H9 (cell line): ENCODE data around the gene CLIP1. TPM values are rescaled to one million over a fixed set of nuclear protein-coding genes. Genes with fewer than 3 reads are reported as not detected.
"Not testable (repeated sequence)": the region's sequence is repeated elsewhere in the genome, so short reads cannot be mapped to it uniquely, and the experiment has no call there.

Experiments used
- DNase-seq: peaks from one replicate; pipeline ENCODE4 v3.0.0-alpha.2; 2017
- H2AFZ ChIP-seq: one replicate; pipeline ENCODE4 v1.6.1; 2013; ENCODE audit warnings: mild to moderate bottlenecking, low read length, control low read depth, moderate library complexity
- H2AK5ac ChIP-seq: 2 replicates; pipeline ENCODE4 v1.6.1; 2013; ENCODE audit warnings: low read length, control low read depth, mixed read lengths; ENCODE audit not compliant: insufficient read length
- H2BK120ac ChIP-seq: one replicate; pipeline ENCODE4 v1.6.1; 2013; ENCODE audit warnings: low read depth, mild to moderate bottlenecking, low read length, control low read depth, inconsistent platforms; ENCODE audit not compliant: poor library complexity, severe bottlenecking
- H2BK12ac ChIP-seq: 2 replicates; pipeline ENCODE4 v1.6.1; 2013; ENCODE audit warnings: low read length, control low read depth, mixed read lengths, low read depth; ENCODE audit not compliant: insufficient read length
- H2BK15ac ChIP-seq: 2 replicates; pipeline ENCODE4 v1.6.1; 2013; ENCODE audit warnings: low read depth, low read length, control low read depth
- H2BK20ac ChIP-seq: one replicate; pipeline ENCODE4 v1.6.1; 2013; ENCODE audit warnings: low read depth, mild to moderate bottlenecking, low read length, control low read depth, inconsistent platforms; ENCODE audit not compliant: poor library complexity, severe bottlenecking
- H2BK5ac ChIP-seq: 2 replicates; pipeline ENCODE4 v1.6.1; 2013; ENCODE audit warnings: low read length, control low read depth, mixed read lengths; ENCODE audit not compliant: insufficient read length
- H3K14ac ChIP-seq: 2 replicates; pipeline ENCODE4 v1.6.1; 2013; ENCODE audit warnings: low read length, control low read depth; ENCODE audit not compliant: insufficient read depth
- H3K18ac ChIP-seq: 2 replicates; pipeline ENCODE4 v1.6.1; 2013; ENCODE audit warnings: low read depth, mild to moderate bottlenecking, mixed read lengths, low read length, control low read depth; ENCODE audit not compliant: insufficient read length
- H3K23ac ChIP-seq: 2 replicates; pipeline ENCODE4 v1.6.1; 2013; ENCODE audit warnings: low read length, control low read depth, mixed read lengths, low read depth; ENCODE audit not compliant: insufficient read length
- H3K23me2 ChIP-seq: 2 replicates; pipeline ENCODE4 v1.6.1; 2013; ENCODE audit warnings: low read depth, mild to moderate bottlenecking, mixed read lengths, low read length, control low read depth; ENCODE audit not compliant: insufficient read length, poor library complexity, severe bottlenecking
- H3K27ac ChIP-seq: 2 replicates; pipeline ENCODE4 v1.5.1; 2013; ENCODE audit warnings: low read length, control low read depth, mixed read lengths, low read depth; ENCODE audit not compliant: insufficient read length
- H3K27me3 ChIP-seq: 2 replicates; pipeline ENCODE4 v1.6.1; 2013; ENCODE audit warnings: low read length, control low read depth, inconsistent platforms; ENCODE audit not compliant: insufficient read depth
- H3K4ac ChIP-seq: 2 replicates; pipeline ENCODE4 v1.6.1; 2013; ENCODE audit warnings: low read depth, mild to moderate bottlenecking, control low read depth, inconsistent platforms, low read length, moderate library complexity
- H3K4me1 ChIP-seq: 2 replicates; pipeline ENCODE4 v1.6.1; 2013; ENCODE audit warnings: low read length, control low read depth, inconsistent platforms; ENCODE audit not compliant: insufficient read depth
- H3K4me2 ChIP-seq: 2 replicates; pipeline ENCODE4 v1.6.1; 2013; ENCODE audit warnings: low read length, control low read depth, mixed read lengths; ENCODE audit not compliant: insufficient read length, insufficient read depth
- H3K56ac ChIP-seq: 2 replicates; pipeline ENCODE4 v1.6.1; 2013; ENCODE audit warnings: low read depth, mild to moderate bottlenecking, mixed read lengths, low read length, control low read depth; ENCODE audit not compliant: insufficient read length
- H3K79me1 ChIP-seq: 2 replicates; pipeline ENCODE4 v1.6.1; 2013; ENCODE audit warnings: low read depth, mild to moderate bottlenecking, moderate library complexity, low read length, control low read depth, inconsistent platforms; ENCODE audit not compliant: insufficient read depth, poor library complexity, severe bottlenecking
- H3K79me2 ChIP-seq: 2 replicates; pipeline ENCODE4 v1.6.1; 2013; ENCODE audit warnings: low read length, control low read depth, inconsistent platforms; ENCODE audit not compliant: insufficient read depth
- H3K9ac ChIP-seq: 2 replicates; pipeline ENCODE4 v1.6.1; 2013; ENCODE audit warnings: low read length, control low read depth, mixed read lengths; ENCODE audit not compliant: insufficient read length; ENCODE audit errors: extremely low read depth
- H3K9me3 ChIP-seq: one replicate; pipeline ENCODE4 v1.6.1; 2013; ENCODE audit warnings: low read depth, low read length, inconsistent platforms; ENCODE audit not compliant: control insufficient read depth
- H3T11ph ChIP-seq: one replicate; pipeline ENCODE4 v1.6.1; 2013; ENCODE audit warnings: mild to moderate bottlenecking, low read length, control low read depth, inconsistent platforms
- H4K20me1 ChIP-seq: one replicate; pipeline ENCODE4 v1.6.1; 2013; ENCODE audit not compliant: control insufficient read depth, insufficient read length, insufficient read depth
- H4K5ac ChIP-seq: 2 replicates; pipeline ENCODE4 v1.6.1; 2013; ENCODE audit warnings: low read depth, mild to moderate bottlenecking, mixed read lengths, low read length, control low read depth; ENCODE audit not compliant: insufficient read length
- H4K8ac ChIP-seq: replicated peaks from 2 replicates; pipeline ENCODE4 v1.6.1; 2013; ENCODE audit warnings: low read length, control low read depth, mixed read lengths, low read depth; ENCODE audit not compliant: insufficient read length
- H4K91ac ChIP-seq: 2 replicates; pipeline ENCODE4 v1.6.1; 2013; ENCODE audit warnings: low read depth, mild to moderate bottlenecking, moderate library complexity, mixed read lengths, low read length, control low read depth; ENCODE audit not compliant: insufficient read length
- H3K27ac Mint-ChIP-seq, 3 experiments: 2 replicates in 2 of 3; 3 replicates in 1 of 3; pipeline ENCODE4 v1.8.0; 2020 to 2021; ENCODE audit warnings: mixed read lengths in 3 of 3, mild to moderate bottlenecking in 1 of 3, moderate library complexity in 1 of 3
- H3K27me3 Mint-ChIP-seq: 2 replicates; pipeline ENCODE4 v1.8.0; 2021; ENCODE audit warnings: low read depth, mild to moderate bottlenecking, moderate library complexity, mixed read lengths
- H3K36me3 Mint-ChIP-seq, 3 experiments: 2 replicates in 2 of 3; 3 replicates in 1 of 3; pipeline ENCODE4 v1.8.0; 2020 to 2021; ENCODE audit warnings: low read depth in 3 of 3, mixed read lengths in 3 of 3; ENCODE audit not compliant: insufficient read depth in 1 of 3
- H3K4me1 Mint-ChIP-seq, 2 experiments: 2 replicates each; pipeline ENCODE4 v1.8.0; 2020; ENCODE audit warnings: mixed read lengths in 2 of 2
- H3K4me3 Mint-ChIP-seq, 2 experiments: 2 replicates in 1 of 2; 3 replicates in 1 of 2; pipeline ENCODE4 v1.8.0; 2020 to 2021; ENCODE audit warnings: mild to moderate bottlenecking in 2 of 2, mixed read lengths in 2 of 2, moderate library complexity in 1 of 2
- H3K9me3 Mint-ChIP-seq, 2 experiments: 2 replicates in 1 of 2; 3 replicates in 1 of 2; pipeline ENCODE4 v1.8.0; 2020; ENCODE audit warnings: mild to moderate bottlenecking in 2 of 2, mixed read lengths in 2 of 2, moderate library complexity in 1 of 2
- WGBS: extraction: QIAGEN DNeasy Blood & Tissue Kit; methylation state at CpG from one replicate; pipeline ENCODE4 v1.1.7; 2013; ENCODE audit warnings: missing lambda C conversion rate, low lambda C conversion rate, mixed read lengths; ENCODE audit not compliant: insufficient read length; ENCODE audit errors: extremely low coverage; 5-methylcytosine and 5-hydroxymethylcytosine counted together
- total RNA-seq: library from RNA; stranded (reverse); gene quantifications from 2 replicates; pipeline ENCODE4 v1.2.1, GENCODE V29; 2021
- TF ChIP-seq, protein P1 (sequence below): fragments of 200-600 bp; sonication (generic); conservative IDR thresholded peaks from 3 replicates; pipeline ENCODE4 v1.8.0; 2021; ENCODE audit warnings: antibody characterized with exemption, mild to moderate bottlenecking

The CLIP1 gene
- total RNA-seq, 1 experiment from 2014 or later = 23.6 TPM

DNA sequence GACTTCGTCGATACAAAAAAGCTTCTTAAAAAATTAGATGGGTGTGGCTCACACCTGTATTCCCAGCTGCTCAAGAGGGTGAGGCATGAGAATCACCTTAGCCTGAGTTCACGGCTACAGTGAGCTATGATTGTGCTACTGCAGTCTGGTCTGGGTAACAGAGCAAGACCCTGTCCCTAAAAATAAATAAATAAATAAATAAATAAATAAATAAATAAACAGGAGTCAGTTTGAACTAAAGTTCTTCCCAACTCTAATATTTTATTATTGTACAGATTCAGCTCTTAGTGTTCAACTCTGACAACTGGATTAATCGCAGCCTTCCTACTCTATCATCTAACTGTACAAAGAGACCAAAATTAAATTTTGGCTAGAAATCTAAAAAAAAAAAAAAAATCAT, 12.7 kb upstream of the CLIP1 start:
- no peak overlapping the region for H3K23ac ChIP-seq
- no peak overlapping the region for H2AFZ ChIP-seq
- no peak overlapping the region for H3K27ac Mint-ChIP-seq
- H3K9ac ChIP-seq = no peak overlapping the region
- no peak overlapping the region for H2BK15ac ChIP-seq
- no peaks in the 10 kb centered on the region for H3K4me1 Mint-ChIP-seq
- no peak for DNase-seq
- H4K20me1 ChIP-seq = no peaks in the 10 kb centered on the region
- TF ChIP-seq, protein P1, sequence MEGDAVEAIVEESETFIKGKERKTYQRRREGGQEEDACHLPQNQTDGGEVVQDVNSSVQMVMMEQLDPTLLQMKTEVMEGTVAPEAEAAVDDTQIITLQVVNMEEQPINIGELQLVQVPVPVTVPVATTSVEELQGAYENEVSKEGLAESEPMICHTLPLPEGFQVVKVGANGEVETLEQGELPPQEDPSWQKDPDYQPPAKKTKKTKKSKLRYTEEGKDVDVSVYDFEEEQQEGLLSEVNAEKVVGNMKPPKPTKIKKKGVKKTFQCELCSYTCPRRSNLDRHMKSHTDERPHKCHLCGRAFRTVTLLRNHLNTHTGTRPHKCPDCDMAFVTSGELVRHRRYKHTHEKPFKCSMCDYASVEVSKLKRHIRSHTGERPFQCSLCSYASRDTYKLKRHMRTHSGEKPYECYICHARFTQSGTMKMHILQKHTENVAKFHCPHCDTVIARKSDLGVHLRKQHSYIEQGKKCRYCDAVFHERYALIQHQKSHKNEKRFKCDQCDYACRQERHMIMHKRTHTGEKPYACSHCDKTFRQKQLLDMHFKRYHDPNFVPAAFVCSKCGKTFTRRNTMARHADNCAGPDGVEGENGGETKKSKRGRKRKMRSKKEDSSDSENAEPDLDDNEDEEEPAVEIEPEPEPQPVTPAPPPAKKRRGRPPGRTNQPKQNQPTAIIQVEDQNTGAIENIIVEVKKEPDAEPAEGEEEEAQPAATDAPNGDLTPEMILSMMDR = no peak
- no peak overlapping the region for H3T11ph ChIP-seq
- H3K4ac ChIP-seq = no peak overlapping the region
- no peaks in the 10 kb centered on the region; the same call in 1 of the 2 replicates for H3K4me1 ChIP-seq
- WGBS = no CpG with 5 or more reads among the region's 4 CpGs
- no peak overlapping the region for H2BK12ac ChIP-seq
- H3K79me1 ChIP-seq = no peaks in the 10 kb centered on the region
- H3K36me3 Mint-ChIP-seq = no peaks in the 10 kb centered on the region
- no peaks in the 10 kb centered on the region for H3K27me3 Mint-ChIP-seq
- H2BK20ac ChIP-seq = no peak overlapping the region
- no peak overlapping the region for H3K4me2 ChIP-seq
- no peak overlapping the region for H2BK120ac ChIP-seq
- no peak overlapping the region for H4K8ac ChIP-seq
- H3K9me3 ChIP-seq = no peaks in the 10 kb centered on the region
- H3K18ac ChIP-seq = no peak overlapping the region
- H3K4me3 Mint-ChIP-seq = no peak overlapping the region
- H2BK5ac ChIP-seq = no peak overlapping the region
- no peak overlapping the region for H3K27ac ChIP-seq
- H3K79me2 ChIP-seq = no peaks in the 10 kb centered on the region
- no peaks in the 10 kb centered on the region for H3K23me2 ChIP-seq
- no peak overlapping the region for H4K91ac ChIP-seq
- H4K5ac ChIP-seq = no peak overlapping the region
- H3K56ac ChIP-seq = no peak overlapping the region
- no peak overlapping the region for H3K14ac ChIP-seq
- H3K27me3 ChIP-seq = no peaks in the 10 kb centered on the region
- no peaks in the 10 kb centered on the region for H3K9me3 Mint-ChIP-seq
- H2AK5ac ChIP-seq = no peak overlapping the region

DNA sequence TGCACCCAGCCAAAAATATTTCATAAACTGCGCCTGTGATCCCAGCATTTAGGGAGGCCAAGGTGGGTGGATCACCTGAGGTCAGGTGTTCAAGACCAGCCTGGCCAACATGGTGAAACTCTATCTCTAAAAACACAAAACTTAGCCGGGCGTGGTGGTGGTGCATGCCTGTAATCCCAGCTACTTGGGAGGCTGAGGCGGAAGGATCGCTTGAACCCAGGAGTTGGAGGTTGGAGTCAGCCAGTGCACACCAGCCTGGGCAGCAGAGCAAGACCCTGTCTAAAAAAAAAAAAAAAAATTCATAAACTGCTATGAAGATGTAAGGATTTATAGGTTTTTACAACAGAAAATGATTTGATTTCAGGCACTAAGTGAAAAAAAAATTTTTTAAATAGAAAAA, 6.6 kb upstream of the CLIP1 start:
- not testable (repeated sequence) for H3K23me2 ChIP-seq, H3K27ac ChIP-seq, H2AK5ac ChIP-seq, H3K27me3 Mint-ChIP-seq, H3K23ac ChIP-seq, H3K27ac Mint-ChIP-seq, H4K20me1 ChIP-seq, H3K18ac ChIP-seq, H2BK20ac ChIP-seq, H3K9ac ChIP-seq, H3K9me3 Mint-ChIP-seq, H3K79me1 ChIP-seq, H3K14ac ChIP-seq, H3K56ac ChIP-seq, H4K8ac ChIP-seq, H2AFZ ChIP-seq, H3K36me3 Mint-ChIP-seq, H3K4me1 ChIP-seq, H3K9me3 ChIP-seq, H3K4me2 ChIP-seq, H2BK120ac ChIP-seq, H2BK5ac ChIP-seq, H3T11ph ChIP-seq, H2BK15ac ChIP-seq, DNase-seq, H4K5ac ChIP-seq, H3K4me1 Mint-ChIP-seq, H3K27me3 ChIP-seq, H4K91ac ChIP-seq, H2BK12ac ChIP-seq, H3K4me3 Mint-ChIP-seq, H3K79me2 ChIP-seq, H3K4ac ChIP-seq
- WGBS = no CpG with 5 or more reads among the region's 5 CpGs
